Trophoblast cell (in vitro differentiated cells and primary cell): ENCODE data around the gene KRTAP10-4.

Source experiments
- DNase-seq, 2 donors: peaks; one replicate each; pipeline ENCODE4 v3.0.0-alpha.2; 2016
- H2AFZ ChIP-seq: 2 replicates; pipeline ENCODE4 v1.6.1; 2013; ENCODE audit warnings: low read length, moderate library complexity, mild to moderate bottlenecking; ENCODE audit not compliant: insufficient read depth, poor library complexity
- H2AK5ac ChIP-seq: 2 replicates; pipeline ENCODE4 v1.6.1; 2013; ENCODE audit warnings: mild to moderate bottlenecking, low read length
- H2BK120ac ChIP-seq: 2 replicates; pipeline ENCODE4 v1.6.1; 2013; ENCODE audit warnings: low read length, mild to moderate bottlenecking, moderate library complexity; ENCODE audit not compliant: insufficient read depth, poor library complexity
- H2BK12ac ChIP-seq: 2 replicates; pipeline ENCODE4 v1.6.1; 2013; ENCODE audit warnings: mild to moderate bottlenecking, low read length, moderate library complexity
- H2BK5ac ChIP-seq: 2 replicates; pipeline ENCODE4 v1.6.1; 2013; ENCODE audit warnings: low read length, low read depth, moderate library complexity, mild to moderate bottlenecking; ENCODE audit not compliant: poor library complexity
- H3K14ac ChIP-seq: 2 replicates; pipeline ENCODE4 v1.6.1; 2013; ENCODE audit warnings: mild to moderate bottlenecking, low read length
- H3K18ac ChIP-seq: 2 replicates; pipeline ENCODE4 v1.6.1; 2013; ENCODE audit warnings: mild to moderate bottlenecking, low read length
- H3K23ac ChIP-seq: 2 replicates; pipeline ENCODE4 v1.6.1; 2013; ENCODE audit warnings: low read length
- H3K27ac ChIP-seq: 2 replicates; pipeline ENCODE4 v1.5.1; 2013; ENCODE audit warnings: low read depth, mild to moderate bottlenecking, inconsistent platforms, low read length, moderate library complexity
- H3K27me3 ChIP-seq: 2 replicates; pipeline ENCODE4 v1.6.1; 2013; ENCODE audit warnings: inconsistent platforms, mild to moderate bottlenecking, low read length, moderate library complexity; ENCODE audit not compliant: insufficient read depth
- H3K36me3 ChIP-seq, 2 experiments: 1 replicate in 1 of 2; 2 replicates in 1 of 2; pipeline ENCODE4 v1.6.1; 2013; ENCODE audit warnings: low read length in 2 of 2, mild to moderate bottlenecking in 2 of 2, moderate library complexity in 1 of 2; ENCODE audit not compliant: insufficient read depth in 2 of 2, control insufficient read depth in 1 of 2
- H3K4ac ChIP-seq: 2 replicates; pipeline ENCODE4 v1.6.1; 2013; ENCODE audit warnings: low read depth, mild to moderate bottlenecking, low read length, moderate library complexity
- H3K4me1 ChIP-seq, 2 experiments: 1 replicate in 1 of 2; 2 replicates in 1 of 2; pipeline ENCODE4 v1.6.1; 2013; ENCODE audit warnings: low read length in 2 of 2, mild to moderate bottlenecking in 2 of 2, moderate library complexity in 1 of 2; ENCODE audit not compliant: insufficient read depth in 2 of 2, control insufficient read depth in 1 of 2
- H3K4me2 ChIP-seq: 2 replicates; pipeline ENCODE4 v1.6.1; 2013; ENCODE audit warnings: inconsistent platforms, mild to moderate bottlenecking, low read length, moderate library complexity
- H3K4me3 ChIP-seq: 2 replicates; pipeline ENCODE4 v1.5.1; 2013; ENCODE audit warnings: mild to moderate bottlenecking, low read depth, low read length, inconsistent platforms
- H3K79me1 ChIP-seq: one replicate; pipeline ENCODE4 v1.6.1; 2013; ENCODE audit warnings: low read length
- H3K79me2 ChIP-seq: 2 replicates; pipeline ENCODE4 v1.6.1; 2013; ENCODE audit warnings: low read length, mild to moderate bottlenecking; ENCODE audit not compliant: control insufficient read depth, insufficient read depth, poor library complexity
- H3K9ac ChIP-seq: 2 replicates; pipeline ENCODE4 v1.6.1; 2013; ENCODE audit warnings: mild to moderate bottlenecking, low read length
- H3K9me3 ChIP-seq: 2 replicates; pipeline ENCODE4 v1.6.1; 2013; ENCODE audit warnings: low read depth, mild to moderate bottlenecking, control low read depth, inconsistent platforms, low read length; ENCODE audit not compliant: insufficient read depth
- H4K12ac ChIP-seq: 2 replicates; pipeline ENCODE4 v1.6.1; 2013; ENCODE audit warnings: low read depth, mild to moderate bottlenecking, low read length, moderate library complexity
- H4K8ac ChIP-seq: 2 replicates; pipeline ENCODE4 v1.6.1; 2013; ENCODE audit warnings: low read depth, mild to moderate bottlenecking, low read length, moderate library complexity
- H4K91ac ChIP-seq: one replicate; pipeline ENCODE4 v1.6.1; 2013; ENCODE audit warnings: low read depth, mild to moderate bottlenecking, low read length, moderate library complexity
- WGBS: extraction: QIAGEN DNeasy Blood & Tissue Kit; methylation state at CpG from one replicate; pipeline ENCODE4 v1.1.7; 2013; ENCODE audit warnings: missing lambda C conversion rate; ENCODE audit not compliant: insufficient read length, insufficient coverage; ENCODE audit errors: extremely low coverage; 5-methylcytosine and 5-hydroxymethylcytosine counted together

Gene KRTAP10-4

GRCh38 chr21:44613386-44614155, 40.0 kb downstream of the KRTAP10-4 start:
- no peak for DNase-seq
- no peak overlapping the region for H2AK5ac ChIP-seq
- H2BK120ac ChIP-seq: no peak overlapping the region
- H3K23ac ChIP-seq: no peak overlapping the region
- H3K18ac ChIP-seq: no peak overlapping the region
- no CpG with 5 or more reads among the region's 26 CpGs for WGBS
- H3K14ac ChIP-seq: no peak overlapping the region
- H4K8ac ChIP-seq: no peak overlapping the region
- no peak overlapping the region for H4K12ac ChIP-seq
- no peak overlapping the region for H3K27ac ChIP-seq
- no peaks in the 10 kb centered on the region for H3K27me3 ChIP-seq
- H3K4me1 ChIP-seq: no peaks in the 10 kb centered on the region
- no peak overlapping the region for H3K4ac ChIP-seq
- H3K36me3 ChIP-seq: no peaks in the 10 kb centered on the region
- no peak overlapping the region for H4K91ac ChIP-seq
- H2BK5ac ChIP-seq: no peak overlapping the region
- H3K9ac ChIP-seq: no peak overlapping the region
- H3K9me3 ChIP-seq: peaks cover 26% of the 10 kb centered on the region
- H3K79me1 ChIP-seq: no peaks in the 10 kb centered on the region
- no peak overlapping the region for H2BK12ac ChIP-seq
- no peak overlapping the region for H3K4me2 ChIP-seq
- H2AFZ ChIP-seq: no peak overlapping the region
- H3K79me2 ChIP-seq: no peaks in the 10 kb centered on the region
- H3K4me3 ChIP-seq: no peak overlapping the region

GRCh38 chr21:44614161-44614631, 40.7 kb downstream of the KRTAP10-4 start:
- Histone ChIP-seq H3K79me2 (no peaks in the 10 kb centered on the region), H2BK12ac (no peak overlapping the region), H3K18ac (no peak overlapping the region), H3K27ac (no peak overlapping the region), H2AFZ (no peak overlapping the region), H4K91ac (no peak overlapping the region), H2BK5ac (no peak overlapping the region), H3K36me3 (no peaks in the 10 kb centered on the region), H3K4me2 (no peak overlapping the region), H3K23ac (no peak overlapping the region), H3K9ac (no peak overlapping the region), H3K27me3 (no peaks in the 10 kb centered on the region), H3K4me1 (no peaks in the 10 kb centered on the region), H3K14ac (no peak overlapping the region), H3K9me3 (peaks cover 28% of the 10 kb centered on the region), H4K8ac (no peak overlapping the region), H3K4ac (no peak overlapping the region), H2AK5ac (no peak overlapping the region), H3K79me1 (no peaks in the 10 kb centered on the region), H4K12ac (no peak overlapping the region), H3K4me3 (no peak overlapping the region), H2BK120ac (no peak overlapping the region)
- no CpG with 5 or more reads among the region's 20 CpGs for WGBS
- no peak for DNase-seq

DNA sequence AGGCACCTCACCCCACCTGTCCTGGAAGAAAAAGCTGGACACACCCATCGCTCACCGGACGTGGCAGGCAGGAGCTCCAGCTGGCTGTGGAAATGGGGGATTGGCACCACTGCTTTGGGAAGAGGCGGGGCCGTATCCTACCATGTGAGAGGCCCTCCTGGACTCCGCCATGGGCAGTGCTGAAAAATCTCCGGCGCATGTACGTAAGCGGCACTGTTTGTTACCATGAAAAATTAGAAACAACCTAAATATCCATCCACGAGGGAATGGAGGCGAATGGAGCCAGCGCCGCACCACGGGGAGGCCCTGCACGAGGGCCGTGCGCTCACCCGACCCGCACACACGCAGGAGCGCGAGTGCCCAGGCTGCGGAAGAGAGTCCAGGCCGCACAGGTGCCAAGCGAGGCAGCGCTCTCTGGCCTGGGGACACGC, 41.4 kb downstream of the KRTAP10-4 start:
- DNase-seq: no peak
- H3K79me2 ChIP-seq: no peaks in the 10 kb centered on the region

DNA sequence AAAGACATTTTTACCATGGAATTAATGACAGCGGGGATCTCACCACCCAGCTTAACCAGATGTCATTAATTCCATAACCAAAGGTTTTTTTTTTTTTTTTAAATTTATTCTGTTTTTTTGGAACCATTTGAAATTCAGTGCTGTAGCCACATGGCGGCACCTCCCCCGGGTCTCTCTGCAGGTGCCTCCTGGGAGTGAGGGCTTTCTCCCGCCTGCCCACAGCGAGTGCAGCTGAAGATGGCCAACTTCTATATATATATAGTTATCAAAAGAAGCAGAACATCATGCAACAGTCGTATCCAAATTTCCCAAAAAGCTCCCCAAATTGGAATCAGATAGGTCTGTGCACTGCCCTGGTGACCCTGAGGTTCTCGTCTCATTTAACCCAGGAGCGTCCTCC, 41.9 kb downstream of the KRTAP10-4 start:
- H3K79me1 ChIP-seq: no peaks in the 10 kb centered on the region
- H4K8ac ChIP-seq: no peak overlapping the region
- no peak overlapping the region for H2AK5ac ChIP-seq
- H4K91ac ChIP-seq: no peak overlapping the region
- H2BK120ac ChIP-seq: no peak overlapping the region
- H3K27ac ChIP-seq: no peak overlapping the region
- no peak overlapping the region for H3K18ac ChIP-seq
- no peak overlapping the region for H3K4me2 ChIP-seq
- no peak overlapping the region for H3K14ac ChIP-seq
- no peak overlapping the region for H2BK12ac ChIP-seq
- H2BK5ac ChIP-seq: no peak overlapping the region
- H3K9me3 ChIP-seq: peaks cover 28% of the 10 kb centered on the region
- H3K4me3 ChIP-seq: no peak overlapping the region
- no peak overlapping the region for H4K12ac ChIP-seq
- no peak overlapping the region for H3K23ac ChIP-seq
- no peaks in the 10 kb centered on the region for H3K27me3 ChIP-seq
- H3K4me1 ChIP-seq: no peaks in the 10 kb centered on the region
- no peaks in the 10 kb centered on the region for H3K79me2 ChIP-seq
- H3K9ac ChIP-seq: no peak overlapping the region
- DNase-seq: no peak
- WGBS: no CpG with 5 or more reads among the region's 8 CpGs
- H2AFZ ChIP-seq: no peak overlapping the region
- H3K4ac ChIP-seq: no peak overlapping the region
- no peaks in the 10 kb centered on the region for H3K36me3 ChIP-seq

More for the DNA sequence above, 41.4 kb downstream of the KRTAP10-4 start:
- H3K4me3 ChIP-seq: no peak overlapping the region
- WGBS: no CpG with 5 or more reads among the region's 28 CpGs
- no peak overlapping the region for H3K4ac ChIP-seq
- no peak overlapping the region for H4K8ac ChIP-seq
- H2BK120ac ChIP-seq: no peak overlapping the region
- H3K79me1 ChIP-seq: no peaks in the 10 kb centered on the region
- no peak overlapping the region for H4K91ac ChIP-seq
- no peak overlapping the region for H2BK12ac ChIP-seq
- H3K23ac ChIP-seq: no peak overlapping the region
- no peak overlapping the region for H2AK5ac ChIP-seq
- H3K36me3 ChIP-seq: no peaks in the 10 kb centered on the region
- no peak overlapping the region for H3K9ac ChIP-seq
- H3K18ac ChIP-seq: no peak overlapping the region
- no peaks in the 10 kb centered on the region for H3K4me1 ChIP-seq
- H4K12ac ChIP-seq: no peak overlapping the region
- H3K27me3 ChIP-seq: no peaks in the 10 kb centered on the region
- H3K4me2 ChIP-seq: no peak overlapping the region
- H3K9me3 ChIP-seq: peaks cover 28% of the 10 kb centered on the region
- no peak overlapping the region for H3K27ac ChIP-seq
- H3K14ac ChIP-seq: no peak overlapping the region
- no peak overlapping the region for H2BK5ac ChIP-seq
- H2AFZ ChIP-seq: no peak overlapping the region
